WTC11 (cell line): ENCODE measurements around the gene WNT7A. TPM values are rescaled to one million over a fixed set of nuclear protein-coding genes. Genes with fewer than 3 reads are reported as not detected.

Source experiments
- ATAC-seq: fragments of 200-7000 bp; cut with Tn5 transposase; 2 replicates; pipeline ENCODE4 v1.10.0; 2021; ENCODE audit warnings: mild to moderate bottlenecking, moderate library complexity
- CTCF ChIA-PET: fragments of 300-600 bp; sonication (Branson Sonifier 250); formaldehyde crosslinking; loops from one replicate; lab custom pipeline; 2021; ENCODE audit warnings: antibody characterized with exemption; lab: Charles Lee
- POLR2A ChIA-PET: fragments of 350-600 bp; sonication (Branson Sonifier 250); formaldehyde crosslinking; loops from one replicate; lab custom pipeline; 2021; ENCODE audit warnings: antibody characterized with exemption; lab: Charles Lee
- DNase-seq: peaks from one replicate; pipeline ENCODE4 v3.0.0; 2021; ENCODE audit warnings: low spot score
- H3K27ac Mint-ChIP-seq: 2 replicates; pipeline ENCODE4 v1.8.0; 2021; ENCODE audit warnings: mixed read lengths
- H3K27me3 Mint-ChIP-seq: 2 replicates; pipeline ENCODE4 v1.8.0; 2021; ENCODE audit warnings: low read depth, mild to moderate bottlenecking, moderate library complexity, mixed read lengths
- H3K36me3 Mint-ChIP-seq: 2 replicates; pipeline ENCODE4 v1.8.0; 2021; ENCODE audit warnings: mixed read lengths
- H3K4me1 Mint-ChIP-seq: 2 replicates; pipeline ENCODE4 v1.8.0; 2022; ENCODE audit warnings: mixed read lengths
- H3K4me3 Mint-ChIP-seq: 2 replicates; pipeline ENCODE4 v1.8.0; 2021; ENCODE audit warnings: mild to moderate bottlenecking, moderate library complexity, mixed read lengths
- H3K9me3 Mint-ChIP-seq: 2 replicates; pipeline ENCODE4 v1.8.0; 2021; ENCODE audit warnings: mixed read lengths
- ATF1 ChIP-seq: sonication (generic); formaldehyde crosslinking; IDR thresholded peaks from 2 replicates; pipeline ENCODE4 v1.8.1; 2023; ENCODE audit warnings: mild to moderate bottlenecking, moderate library complexity, missing genetic modification reagents
- ESRRA ChIP-seq: sonication (generic); formaldehyde crosslinking; IDR thresholded peaks from 2 replicates; pipeline ENCODE4 v1.8.1; 2022; ENCODE audit warnings: mild to moderate bottlenecking, missing genetic modification reagents, borderline replicate concordance
- GTF2I ChIP-seq: fragments of 250-450 bp; sonication (Bioruptor Pico); conservative IDR thresholded peaks from 2 replicates; pipeline ENCODE4 v1.4.0; 2021; ENCODE audit warnings: mild to moderate bottlenecking
- JAZF1 ChIP-seq: fragments of 250-450 bp; sonication (Bioruptor Pico); IDR thresholded peaks from 2 replicates; pipeline ENCODE4 v1.9.0; 2021; ENCODE audit warnings: moderate library complexity, mild to moderate bottlenecking, inconsistent platforms
- TP53 ChIP-seq: sonication (generic); formaldehyde crosslinking; IDR thresholded peaks from 2 replicates; pipeline ENCODE4 v1.8.1; 2023; ENCODE audit warnings: mild to moderate bottlenecking, missing genetic modification reagents
- ZBTB21 ChIP-seq: sonication (generic); formaldehyde crosslinking; IDR thresholded peaks from 2 replicates; pipeline ENCODE4 v1.8.1; 2023; ENCODE audit warnings: mild to moderate bottlenecking, missing genetic modification reagents, borderline replicate concordance
- ZNF232 ChIP-seq: sonication (generic); formaldehyde crosslinking; IDR thresholded peaks from 2 replicates; pipeline ENCODE4 v1.8.0; 2022; ENCODE audit warnings: mild to moderate bottlenecking, missing genetic modification reagents
- ZNF263 ChIP-seq: sonication (generic); formaldehyde crosslinking; IDR thresholded peaks from 2 replicates; pipeline ENCODE4 v1.8.1; 2022; ENCODE audit warnings: low read depth, mild to moderate bottlenecking, moderate library complexity, missing genetic modification reagents
- total RNA-seq: library from RNA; stranded (reverse); gene quantifications from 3 replicates; pipeline ENCODE4 v1.2.3, GENCODE V29; 2021
- TF ChIP-seq, protein P1 (sequence below): fragments of 250-450 bp; sonication (Bioruptor Pico); IDR thresholded peaks from 2 replicates; pipeline ENCODE4 v2.1.2; 2022; ENCODE audit warnings: mild to moderate bottlenecking, moderate library complexity
- TF ChIP-seq, protein P2 (sequence below): sonication (generic); formaldehyde crosslinking; IDR thresholded peaks from 2 replicates; pipeline ENCODE4 v1.8.1; 2023; ENCODE audit warnings: mild to moderate bottlenecking, moderate library complexity, missing genetic modification reagents
- TF ChIP-seq, protein P3 (sequence below): sonication (generic); formaldehyde crosslinking; IDR thresholded peaks from 2 replicates; pipeline ENCODE4 v1.8.1; 2022; ENCODE audit warnings: mild to moderate bottlenecking, moderate library complexity, missing genetic modification reagents
- TF ChIP-seq, protein P4 (sequence below): sonication (generic); formaldehyde crosslinking; IDR thresholded peaks from 2 replicates; pipeline ENCODE4 v1.8.1; 2023; ENCODE audit warnings: mild to moderate bottlenecking, missing genetic modification reagents, moderate library complexity
- TF ChIP-seq, protein P5 (sequence below): sonication (generic); formaldehyde crosslinking; conservative IDR thresholded peaks from 2 replicates; pipeline ENCODE4 v1.8.1; 2023; ENCODE audit warnings: mild to moderate bottlenecking, low read depth, missing genetic modification reagents, moderate library complexity
- TF ChIP-seq, protein P6 (sequence below): sonication (generic); formaldehyde crosslinking; IDR thresholded peaks from 2 replicates; pipeline ENCODE4 v1.8.1; 2023; ENCODE audit warnings: mild to moderate bottlenecking, missing genetic modification reagents
- TF ChIP-seq, protein P7 (sequence below): sonication (generic); formaldehyde crosslinking; IDR thresholded peaks from 2 replicates; pipeline ENCODE4 v1.8.1; 2022; ENCODE audit warnings: low read depth, missing genetic modification reagents, borderline replicate concordance

WNT7A gene
- total RNA-seq, 1 experiment from 2014 or later: 0.04 TPM

DNA sequence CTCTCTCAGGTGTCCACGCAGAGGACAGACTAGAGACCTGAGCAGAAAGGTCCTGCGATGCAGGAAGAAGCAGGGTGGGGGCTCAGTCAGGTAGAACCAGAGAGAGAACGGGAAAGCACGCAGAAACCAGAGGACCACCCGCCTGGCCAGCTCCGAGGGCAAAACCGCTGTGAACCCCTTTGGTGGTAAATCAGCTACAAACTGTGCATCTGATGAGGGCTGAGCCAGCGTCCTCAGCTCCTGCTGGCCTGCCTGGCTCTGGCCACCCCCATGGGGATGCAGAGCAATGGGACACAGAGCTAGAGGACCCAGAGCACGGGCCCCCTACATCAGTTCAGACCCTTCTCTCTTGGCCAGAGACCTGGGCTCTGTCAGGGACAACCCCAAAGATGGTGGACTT is 44.6 kb downstream of the WNT7A start (continued):
- TF ChIP-seq ZNF232: no peak

DNA sequence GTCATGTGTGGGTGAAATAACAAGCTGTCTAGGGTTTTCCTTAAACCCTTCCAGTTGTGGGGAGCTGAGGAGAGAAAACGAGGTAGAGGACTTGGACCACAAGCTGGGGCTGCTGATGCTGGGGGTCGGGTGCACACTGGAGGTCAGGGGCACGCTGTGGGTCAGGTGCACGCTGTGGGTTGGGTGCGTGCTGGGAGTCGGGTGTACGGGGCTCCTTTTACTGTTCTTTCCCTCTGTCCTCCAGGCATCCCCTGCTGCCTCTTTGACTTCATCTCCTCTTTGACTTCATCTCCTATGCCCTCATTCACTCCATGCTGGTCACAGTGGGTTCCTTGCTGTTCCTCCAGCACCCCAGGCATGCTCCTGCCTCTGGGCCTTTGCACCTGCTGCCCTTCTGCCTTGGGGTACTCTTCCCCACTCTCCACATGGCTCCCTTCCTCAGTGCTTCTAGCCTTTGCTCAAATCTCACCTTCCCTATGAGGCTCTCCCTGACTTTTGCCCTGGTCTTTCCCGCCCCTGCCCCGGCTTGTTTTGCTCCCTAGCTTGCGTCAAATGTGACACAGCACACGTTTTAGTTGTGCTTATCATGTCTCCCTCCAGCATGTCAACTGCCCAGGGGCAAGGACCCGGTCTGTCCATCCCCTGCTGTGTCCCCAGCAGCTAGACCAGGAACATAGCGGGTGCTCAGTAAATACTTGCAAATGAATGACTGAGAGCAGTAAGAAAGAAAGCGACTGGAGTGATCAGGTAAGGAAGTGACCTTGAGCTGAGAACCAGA is 45.4 kb downstream of the WNT7A start:
- no peak for ATAC-seq
- ChIA-PET POLR2A (interaction anchor here (0.6 kb wide), 2 partner anchors 14 to 17 kb away, joined by 3 read pairs; no protein-coding TSS in a partner anchor), CTCF (interaction anchor here (1.6 to 2.0 kb wide), 3 partner anchors 46 to 176 kb away, joined by 4 to 9 read pairs (median 7); partner anchors contain the start of gene WNT7A)
- Mint-ChIP-seq H3K27me3 (peaks cover 2% of the 10 kb centered on the region), H3K9me3 (no peaks in the 10 kb centered on the region), H3K4me3 (no peak overlapping the region), H3K27ac (peak overlapping the region; percentile 1; the same call in 1 of the 2 replicates), H3K36me3 (no peaks in the 10 kb centered on the region), H3K4me1 (peaks cover 6% of the 10 kb centered on the region)
- TF ChIP-seq, protein P1, sequence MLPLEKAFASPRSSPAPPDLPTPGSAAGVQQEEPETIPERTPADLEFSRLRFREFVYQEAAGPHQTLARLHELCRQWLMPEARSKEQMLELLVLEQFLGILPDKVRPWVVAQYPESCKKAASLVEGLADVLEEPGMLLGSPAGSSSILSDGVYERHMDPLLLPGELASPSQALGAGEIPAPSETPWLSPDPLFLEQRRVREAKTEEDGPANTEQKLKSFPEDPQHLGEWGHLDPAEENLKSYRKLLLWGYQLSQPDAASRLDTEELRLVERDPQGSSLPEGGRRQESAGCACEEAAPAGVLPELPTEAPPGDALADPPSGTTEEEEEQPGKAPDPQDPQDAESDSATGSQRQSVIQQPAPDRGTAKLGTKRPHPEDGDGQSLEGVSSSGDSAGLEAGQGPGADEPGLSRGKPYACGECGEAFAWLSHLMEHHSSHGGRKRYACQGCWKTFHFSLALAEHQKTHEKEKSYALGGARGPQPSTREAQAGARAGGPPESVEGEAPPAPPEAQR (CRISPR knock-in tag): no peak
- no peak for TF ChIP-seq ESRRA (CRISPR knock-in tag)
- TF ChIP-seq, protein P2, sequence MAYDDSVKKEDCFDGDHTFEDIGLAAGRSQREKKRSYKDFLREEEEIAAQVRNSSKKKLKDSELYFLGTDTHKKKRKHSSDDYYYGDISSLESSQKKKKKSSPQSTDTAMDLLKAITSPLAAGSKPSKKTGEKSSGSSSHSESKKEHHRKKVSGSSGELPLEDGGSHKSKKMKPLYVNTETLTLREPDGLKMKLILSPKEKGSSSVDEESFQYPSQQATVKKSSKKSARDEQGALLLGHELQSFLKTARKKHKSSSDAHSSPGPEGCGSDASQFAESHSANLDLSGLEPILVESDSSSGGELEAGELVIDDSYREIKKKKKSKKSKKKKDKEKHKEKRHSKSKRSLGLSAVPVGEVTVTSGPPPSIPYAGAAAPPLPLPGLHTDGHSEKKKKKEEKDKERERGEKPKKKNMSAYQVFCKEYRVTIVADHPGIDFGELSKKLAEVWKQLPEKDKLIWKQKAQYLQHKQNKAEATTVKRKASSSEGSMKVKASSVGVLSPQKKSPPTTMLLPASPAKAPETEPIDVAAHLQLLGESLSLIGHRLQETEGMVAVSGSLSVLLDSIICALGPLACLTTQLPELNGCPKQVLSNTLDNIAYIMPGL (CRISPR knock-in tag): no peak
- no peak for TF ChIP-seq TP53
- no peak for TF ChIP-seq GTF2I (CRISPR knock-in tag)
- TF ChIP-seq, protein P3, sequence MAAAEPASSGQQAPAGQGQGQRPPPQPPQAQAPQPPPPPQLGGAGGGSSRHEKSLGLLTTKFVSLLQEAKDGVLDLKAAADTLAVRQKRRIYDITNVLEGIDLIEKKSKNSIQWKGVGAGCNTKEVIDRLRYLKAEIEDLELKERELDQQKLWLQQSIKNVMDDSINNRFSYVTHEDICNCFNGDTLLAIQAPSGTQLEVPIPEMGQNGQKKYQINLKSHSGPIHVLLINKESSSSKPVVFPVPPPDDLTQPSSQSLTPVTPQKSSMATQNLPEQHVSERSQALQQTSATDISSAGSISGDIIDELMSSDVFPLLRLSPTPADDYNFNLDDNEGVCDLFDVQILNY (CRISPR knock-in tag): no peak
- TF ChIP-seq, protein P4, sequence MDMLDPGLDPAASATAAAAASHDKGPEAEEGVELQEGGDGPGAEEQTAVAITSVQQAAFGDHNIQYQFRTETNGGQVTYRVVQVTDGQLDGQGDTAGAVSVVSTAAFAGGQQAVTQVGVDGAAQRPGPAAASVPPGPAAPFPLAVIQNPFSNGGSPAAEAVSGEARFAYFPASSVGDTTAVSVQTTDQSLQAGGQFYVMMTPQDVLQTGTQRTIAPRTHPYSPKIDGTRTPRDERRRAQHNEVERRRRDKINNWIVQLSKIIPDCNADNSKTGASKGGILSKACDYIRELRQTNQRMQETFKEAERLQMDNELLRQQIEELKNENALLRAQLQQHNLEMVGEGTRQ (CRISPR knock-in tag): no peak
- TF ChIP-seq, protein P5, sequence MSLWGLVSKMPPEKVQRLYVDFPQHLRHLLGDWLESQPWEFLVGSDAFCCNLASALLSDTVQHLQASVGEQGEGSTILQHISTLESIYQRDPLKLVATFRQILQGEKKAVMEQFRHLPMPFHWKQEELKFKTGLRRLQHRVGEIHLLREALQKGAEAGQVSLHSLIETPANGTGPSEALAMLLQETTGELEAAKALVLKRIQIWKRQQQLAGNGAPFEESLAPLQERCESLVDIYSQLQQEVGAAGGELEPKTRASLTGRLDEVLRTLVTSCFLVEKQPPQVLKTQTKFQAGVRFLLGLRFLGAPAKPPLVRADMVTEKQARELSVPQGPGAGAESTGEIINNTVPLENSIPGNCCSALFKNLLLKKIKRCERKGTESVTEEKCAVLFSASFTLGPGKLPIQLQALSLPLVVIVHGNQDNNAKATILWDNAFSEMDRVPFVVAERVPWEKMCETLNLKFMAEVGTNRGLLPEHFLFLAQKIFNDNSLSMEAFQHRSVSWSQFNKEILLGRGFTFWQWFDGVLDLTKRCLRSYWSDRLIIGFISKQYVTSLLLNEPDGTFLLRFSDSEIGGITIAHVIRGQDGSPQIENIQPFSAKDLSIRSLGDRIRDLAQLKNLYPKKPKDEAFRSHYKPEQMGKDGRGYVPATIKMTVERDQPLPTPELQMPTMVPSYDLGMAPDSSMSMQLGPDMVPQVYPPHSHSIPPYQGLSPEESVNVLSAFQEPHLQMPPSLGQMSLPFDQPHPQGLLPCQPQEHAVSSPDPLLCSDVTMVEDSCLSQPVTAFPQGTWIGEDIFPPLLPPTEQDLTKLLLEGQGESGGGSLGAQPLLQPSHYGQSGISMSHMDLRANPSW: no peak
- no peak for TF ChIP-seq ZNF263 (CRISPR knock-in tag)
- no peak for TF ChIP-seq ATF1 (CRISPR knock-in tag)
- TF ChIP-seq, protein P6, sequence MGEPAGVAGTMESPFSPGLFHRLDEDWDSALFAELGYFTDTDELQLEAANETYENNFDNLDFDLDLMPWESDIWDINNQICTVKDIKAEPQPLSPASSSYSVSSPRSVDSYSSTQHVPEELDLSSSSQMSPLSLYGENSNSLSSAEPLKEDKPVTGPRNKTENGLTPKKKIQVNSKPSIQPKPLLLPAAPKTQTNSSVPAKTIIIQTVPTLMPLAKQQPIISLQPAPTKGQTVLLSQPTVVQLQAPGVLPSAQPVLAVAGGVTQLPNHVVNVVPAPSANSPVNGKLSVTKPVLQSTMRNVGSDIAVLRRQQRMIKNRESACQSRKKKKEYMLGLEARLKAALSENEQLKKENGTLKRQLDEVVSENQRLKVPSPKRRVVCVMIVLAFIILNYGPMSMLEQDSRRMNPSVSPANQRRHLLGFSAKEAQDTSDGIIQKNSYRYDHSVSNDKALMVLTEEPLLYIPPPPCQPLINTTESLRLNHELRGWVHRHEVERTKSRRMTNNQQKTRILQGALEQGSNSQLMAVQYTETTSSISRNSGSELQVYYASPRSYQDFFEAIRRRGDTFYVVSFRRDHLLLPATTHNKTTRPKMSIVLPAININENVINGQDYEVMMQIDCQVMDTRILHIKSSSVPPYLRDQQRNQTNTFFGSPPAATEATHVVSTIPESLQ: no peak
- no peak for TF ChIP-seq ZBTB21 (CRISPR knock-in tag)
- TF ChIP-seq JAZF1 (CRISPR knock-in tag): no peak
- TF ChIP-seq, protein P7, sequence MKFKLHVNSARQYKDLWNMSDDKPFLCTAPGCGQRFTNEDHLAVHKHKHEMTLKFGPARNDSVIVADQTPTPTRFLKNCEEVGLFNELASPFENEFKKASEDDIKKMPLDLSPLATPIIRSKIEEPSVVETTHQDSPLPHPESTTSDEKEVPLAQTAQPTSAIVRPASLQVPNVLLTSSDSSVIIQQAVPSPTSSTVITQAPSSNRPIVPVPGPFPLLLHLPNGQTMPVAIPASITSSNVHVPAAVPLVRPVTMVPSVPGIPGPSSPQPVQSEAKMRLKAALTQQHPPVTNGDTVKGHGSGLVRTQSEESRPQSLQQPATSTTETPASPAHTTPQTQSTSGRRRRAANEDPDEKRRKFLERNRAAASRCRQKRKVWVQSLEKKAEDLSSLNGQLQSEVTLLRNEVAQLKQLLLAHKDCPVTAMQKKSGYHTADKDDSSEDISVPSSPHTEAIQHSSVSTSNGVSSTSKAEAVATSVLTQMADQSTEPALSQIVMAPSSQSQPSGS (CRISPR knock-in tag): no peak
- DNase-seq: no peak
